MCF 10A (cell line): ENCODE data around the gene HS1BP3. TPM values are rescaled to one million over a fixed set of nuclear protein-coding genes. Genes with fewer than 3 reads are reported as not detected.

ENCODE experiments used
- BruUV-seq: library from RNA; stranded (reverse); fragments of 400-500 nt; replicated peaks from 2 replicates; lab custom pipeline; 2021; lab: Mats Ljungman, UMichigan
- CTCF ChIA-PET: fragments of 300-600 bp; sonication (Branson Sonifier 250); formaldehyde crosslinking; extraction: SDS; loops from one replicate; lab custom pipeline; 2021; ENCODE audit warnings: antibody characterized with exemption, inconsistent platforms; lab: Yijun Ruan, JAX
- POLR2A ChIA-PET: fragments of 300-600, 350-650 bp; sonication (Branson Sonifier 250); formaldehyde crosslinking; extraction: SDS; loops from one replicate; lab custom pipeline; 2020; ENCODE audit warnings: antibody characterized with exemption, inconsistent platforms; lab: Yijun Ruan, JAX
- DNase-seq: peaks from one replicate; pipeline ENCODE4 v3.0.0-alpha.2; 2018; ENCODE audit not compliant: unreplicated experiment
- H3K27ac Mint-ChIP-seq: one replicate; pipeline ENCODE4 v1.8.0; 2022; ENCODE audit warnings: mild to moderate bottlenecking, low read depth, mixed read lengths; ENCODE audit not compliant: unreplicated experiment
- H3K27me3 Mint-ChIP-seq: one replicate; pipeline ENCODE4 v1.8.0; 2022; ENCODE audit warnings: mixed read lengths; ENCODE audit not compliant: insufficient read depth, unreplicated experiment
- H3K36me3 Mint-ChIP-seq: one replicate; pipeline ENCODE4 v1.8.0; 2022; ENCODE audit warnings: mild to moderate bottlenecking, moderate library complexity, mixed read lengths; ENCODE audit not compliant: insufficient read depth, unreplicated experiment
- H3K4me1 Mint-ChIP-seq: one replicate; pipeline ENCODE4 v1.8.0; 2022; ENCODE audit warnings: mixed read lengths; ENCODE audit not compliant: insufficient read depth, unreplicated experiment
- H3K4me3 Mint-ChIP-seq: one replicate; pipeline ENCODE4 v1.8.0; 2022; ENCODE audit warnings: mild to moderate bottlenecking, moderate library complexity, mixed read lengths; ENCODE audit not compliant: unreplicated experiment
- H3K9me3 Mint-ChIP-seq: one replicate; pipeline ENCODE4 v1.8.0; 2022; ENCODE audit warnings: mixed read lengths; ENCODE audit not compliant: unreplicated experiment
- intact Hi-C: fragments of 100-400 bp; cut with micrococcal nuclease; formaldehyde crosslinking; loops from 2 replicates; pipeline ENCODE4 v1.14.1; 2022
- total RNA-seq: library from RNA; stranded (reverse); gene quantifications from 2 replicates; pipeline ENCODE4 v1.2.3, GENCODE V29; 2022
- TF ChIP-seq, protein P1 (sequence below): fragments of 200-600 bp; IDR thresholded peaks from one replicate; pipeline ENCODE4 v1.8.0; 2022; ENCODE audit warnings: antibody characterized with exemption, mild to moderate bottlenecking; ENCODE audit not compliant: unreplicated experiment

The HS1BP3 gene
- total RNA-seq, 1 experiment from 2014 or later, result 10.0 TPM

DNA sequence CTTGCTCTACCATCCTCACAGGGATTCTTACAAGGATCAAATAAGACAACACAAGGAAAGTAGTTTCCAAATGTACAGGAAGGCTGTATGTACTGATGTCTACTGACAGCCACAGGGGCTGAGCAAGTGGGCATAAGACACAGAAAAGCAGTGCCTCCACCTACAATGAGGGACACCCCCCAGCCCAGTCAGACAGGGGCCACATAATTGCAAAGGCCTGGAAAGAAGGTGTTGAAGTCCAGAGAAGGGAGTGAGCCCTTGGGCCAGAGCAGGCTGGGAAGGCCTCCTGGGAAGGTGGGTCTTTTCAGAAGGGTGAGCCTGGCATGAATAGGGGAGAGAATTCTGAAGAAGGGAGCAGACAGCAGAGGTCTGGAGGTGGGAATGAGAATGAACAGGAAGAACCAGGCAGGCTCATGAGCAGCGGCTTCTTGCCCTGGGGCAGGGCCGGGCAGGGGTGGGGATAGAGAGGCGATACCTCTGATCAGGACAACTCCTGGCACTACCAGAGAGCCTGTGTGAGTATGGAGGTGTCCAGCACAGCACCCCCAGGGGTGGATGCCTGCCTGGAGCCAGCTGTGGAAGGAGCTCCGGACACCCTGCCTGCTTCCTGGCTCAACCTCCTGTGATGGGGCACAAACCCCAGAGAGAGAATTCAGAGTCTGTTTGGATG is 30.1 kb downstream of the HS1BP3 start:
- peak overlapping the region; percentile 57 for H3K27ac Mint-ChIP-seq
- no peak overlapping the region for H3K4me3 Mint-ChIP-seq
- H3K36me3 Mint-ChIP-seq, result peaks cover 11% of the 10 kb centered on the region
- H3K27me3 Mint-ChIP-seq, result no peaks in the 10 kb centered on the region
- no peaks in the 10 kb centered on the region for H3K9me3 Mint-ChIP-seq
- DNase-seq, result no peak
- intact Hi-C loops, result no loop called here
- POLR2A ChIA-PET, result interaction anchor here (1.6 kb wide), 1 partner anchor 177 kb away, joined by 5 read pairs; no protein-coding TSS in a partner anchor
- H3K4me1 Mint-ChIP-seq, result peaks cover 23% of the 10 kb centered on the region
- BruUV-seq, result no TSS peak
- TF ChIP-seq, protein P1, sequence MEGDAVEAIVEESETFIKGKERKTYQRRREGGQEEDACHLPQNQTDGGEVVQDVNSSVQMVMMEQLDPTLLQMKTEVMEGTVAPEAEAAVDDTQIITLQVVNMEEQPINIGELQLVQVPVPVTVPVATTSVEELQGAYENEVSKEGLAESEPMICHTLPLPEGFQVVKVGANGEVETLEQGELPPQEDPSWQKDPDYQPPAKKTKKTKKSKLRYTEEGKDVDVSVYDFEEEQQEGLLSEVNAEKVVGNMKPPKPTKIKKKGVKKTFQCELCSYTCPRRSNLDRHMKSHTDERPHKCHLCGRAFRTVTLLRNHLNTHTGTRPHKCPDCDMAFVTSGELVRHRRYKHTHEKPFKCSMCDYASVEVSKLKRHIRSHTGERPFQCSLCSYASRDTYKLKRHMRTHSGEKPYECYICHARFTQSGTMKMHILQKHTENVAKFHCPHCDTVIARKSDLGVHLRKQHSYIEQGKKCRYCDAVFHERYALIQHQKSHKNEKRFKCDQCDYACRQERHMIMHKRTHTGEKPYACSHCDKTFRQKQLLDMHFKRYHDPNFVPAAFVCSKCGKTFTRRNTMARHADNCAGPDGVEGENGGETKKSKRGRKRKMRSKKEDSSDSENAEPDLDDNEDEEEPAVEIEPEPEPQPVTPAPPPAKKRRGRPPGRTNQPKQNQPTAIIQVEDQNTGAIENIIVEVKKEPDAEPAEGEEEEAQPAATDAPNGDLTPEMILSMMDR, result no peak
- CTCF ChIA-PET, result interaction anchor here (0.8 to 1.5 kb wide), 6 partner anchors 9 to 22 kb away, joined by 3 to 9 read pairs (median 4); no protein-coding TSS in a partner anchor

DNA sequence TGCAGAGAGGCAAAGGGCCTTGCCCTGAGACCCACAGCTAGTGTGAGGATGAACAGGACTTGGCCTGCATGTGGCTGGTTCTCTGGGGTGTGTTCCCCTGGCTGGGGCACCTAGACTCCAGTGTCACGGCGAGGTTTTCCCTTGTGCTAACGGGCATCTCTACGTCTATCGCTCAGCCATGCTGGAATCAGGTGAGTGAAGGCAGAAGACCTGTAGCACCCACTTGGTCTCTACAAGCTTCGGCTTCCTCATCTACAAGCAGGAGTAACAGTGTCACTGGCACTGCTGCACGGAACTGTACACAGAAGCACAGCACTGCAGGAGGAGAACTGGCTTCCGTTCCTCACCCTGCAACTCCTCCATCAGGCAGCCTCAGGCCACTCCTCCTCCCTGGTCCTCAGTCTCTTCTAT is 30.6 kb downstream of the HS1BP3 start:
- H3K9me3 Mint-ChIP-seq, result no peaks in the 10 kb centered on the region
- intact Hi-C loops, result no loop called here
- CTCF ChIA-PET, result interaction anchor here (0.6 to 1.5 kb wide), 6 partner anchors 10 to 266 kb away, joined by 3 read pairs; no protein-coding TSS in a partner anchor
- no peak for DNase-seq
- no peak overlapping the region for H3K4me3 Mint-ChIP-seq
- no peaks in the 10 kb centered on the region for H3K27me3 Mint-ChIP-seq
- peaks cover 23% of the 10 kb centered on the region for H3K4me1 Mint-ChIP-seq
- H3K27ac Mint-ChIP-seq, result peak overlapping the region; percentile 57
- BruUV-seq, result no TSS peak
- H3K36me3 Mint-ChIP-seq, result peaks cover 11% of the 10 kb centered on the region
- TF ChIP-seq, protein P1, result no peak
- POLR2A ChIA-PET, result no interaction called here

DNA sequence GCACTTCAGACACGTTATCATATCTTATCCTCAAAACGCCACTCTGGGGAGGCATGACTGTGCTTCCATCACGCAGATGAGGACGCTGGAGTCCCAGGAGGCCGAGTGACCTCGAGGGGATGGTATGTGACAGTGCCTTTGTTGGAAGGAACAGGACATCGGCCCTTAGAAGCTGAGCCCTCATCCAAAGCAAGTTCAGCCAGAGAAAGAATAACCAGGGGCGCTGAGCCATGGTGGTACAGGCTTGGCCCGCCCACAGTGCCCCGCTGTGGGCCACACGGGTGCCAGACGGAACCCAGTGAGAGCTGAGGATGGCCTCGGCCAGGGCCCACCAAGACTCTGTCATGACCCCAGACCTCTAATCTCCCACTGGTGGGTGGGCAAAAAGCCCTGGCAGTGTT is 31.3 kb downstream of the HS1BP3 start:
- H3K27ac Mint-ChIP-seq, result peak overlapping the region; percentile 71
- H3K4me1 Mint-ChIP-seq, result peaks cover 23% of the 10 kb centered on the region
- H3K9me3 Mint-ChIP-seq, result no peaks in the 10 kb centered on the region
- no TSS peak for BruUV-seq
- peaks cover 11% of the 10 kb centered on the region for H3K36me3 Mint-ChIP-seq
- TF ChIP-seq, protein P1, result no peak
- POLR2A ChIA-PET, result interaction anchor here (1.0 to 2.9 kb wide), 2 partner anchors 11 to 15 kb away, joined by 3 to 7 read pairs; no protein-coding TSS in a partner anchor
- no peaks in the 10 kb centered on the region for H3K27me3 Mint-ChIP-seq
- CTCF ChIA-PET, result interaction anchor here (0.6 to 2.6 kb wide), 7 partner anchors 10 to 265 kb away, joined by 3 to 10 read pairs (median 3); no protein-coding TSS in a partner anchor
- H3K4me3 Mint-ChIP-seq, result no peak overlapping the region
- intact Hi-C loops, result loop anchor here (5.0 kb wide), 1 partner anchor 117 kb away; no protein-coding TSS in a partner anchor
- no peak for DNase-seq

DNA sequence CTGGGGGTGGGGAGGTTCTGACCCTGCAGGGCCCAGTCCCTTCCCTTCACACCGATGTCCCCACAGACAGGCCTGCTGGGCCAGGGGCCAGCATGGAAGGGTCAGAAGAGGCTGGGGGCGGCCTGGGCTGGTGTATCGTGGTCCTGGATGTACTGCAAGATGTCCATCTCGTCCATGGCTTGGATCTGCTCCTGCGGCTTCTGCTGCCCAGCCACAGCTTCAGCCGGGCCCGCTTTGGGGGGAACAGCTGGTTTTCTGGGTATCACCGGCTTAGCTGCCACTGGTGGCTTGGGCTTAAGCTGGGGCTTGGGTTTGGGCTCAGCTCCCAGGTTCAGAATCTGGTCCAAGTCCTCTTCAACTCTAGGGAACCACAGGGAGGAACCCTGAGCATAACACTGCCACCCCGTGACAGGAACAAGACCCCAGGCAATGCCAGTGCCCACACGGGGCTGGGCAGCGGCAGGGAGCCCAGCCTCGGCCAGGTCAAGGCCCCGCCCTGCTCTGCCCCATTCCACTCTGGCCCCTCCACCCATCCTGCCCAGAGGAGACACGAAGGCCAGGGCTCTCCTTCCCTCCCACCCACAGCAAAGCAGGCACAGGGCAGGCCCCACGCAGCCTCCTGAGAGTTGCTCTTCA is 31.9 kb downstream of the HS1BP3 start:
- BruUV-seq, result no TSS peak
- Mint-ChIP-seq H3K36me3 (peaks cover 11% of the 10 kb centered on the region), H3K4me3 (no peak overlapping the region), H3K9me3 (no peaks in the 10 kb centered on the region), H3K27me3 (no peaks in the 10 kb centered on the region), H3K27ac (peak overlapping the region; percentile 78), H3K4me1 (peaks cover 28% of the 10 kb centered on the region)
- CTCF ChIA-PET, result interaction anchor here (0.6 to 4.9 kb wide), 13 partner anchors 11 to 181 kb away, joined by 3 to 27 read pairs (median 5); no protein-coding TSS in a partner anchor
- TF ChIP-seq, protein P1, result no peak
- intact Hi-C loops, result loop anchor here (1.0 to 5.0 kb wide), 3 partner anchors 15 to 167 kb away; no protein-coding TSS in a partner anchor
- POLR2A ChIA-PET, result interaction anchor here (0.6 to 2.9 kb wide), 7 partner anchors 11 to 262 kb away, joined by 3 to 7 read pairs (median 4); partner anchors contain the start of gene HS1BP3
- DNase-seq, result no peak
